Hepatocyte (in vitro differentiated cells): ENCODE results near the gene IP6K3. TPM values are rescaled to one million over a fixed set of nuclear protein-coding genes. Genes with fewer than 3 reads are reported as not detected.
A peak's percentile ranks its signal among the peaks of the same experiment; 100 is the strongest.

Experiments
- DNase-seq: peaks from one replicate; pipeline ENCODE4 v3.0.0-alpha.2; 2016; ENCODE audit warnings: low spot score
- H2AFZ ChIP-seq: fragments of 200-600 bp; sonication (generic); 2 replicates; pipeline ENCODE4 v1.6.0; 2016; ENCODE audit warnings: antibody characterized with exemption, mild to moderate bottlenecking
- H3K27ac ChIP-seq: fragments of 200-600 bp; sonication (generic); 2 replicates; pipeline ENCODE4 v1.5.1; 2016; ENCODE audit warnings: mild to moderate bottlenecking
- H3K27me3 ChIP-seq: fragments of 200-600 bp; sonication (generic); 2 replicates; pipeline ENCODE4 v1.6.1; 2016
- H3K36me3 ChIP-seq: fragments of 200-600 bp; sonication (generic); replicated peaks from 2 replicates; pipeline ENCODE4 v1.5.1; 2016; ENCODE audit warnings: low read depth; ENCODE audit not compliant: insufficient read depth
- H3K4me1 ChIP-seq: fragments of 200-600 bp; sonication (generic); 2 replicates; pipeline ENCODE4 v1.5.1; 2016; ENCODE audit warnings: mild to moderate bottlenecking, moderate library complexity; ENCODE audit not compliant: insufficient read depth
- H3K4me2 ChIP-seq: fragments of 200-600 bp; sonication (generic); 2 replicates; pipeline ENCODE4 v1.6.0; 2016
- H3K4me3 ChIP-seq: fragments of 200-600 bp; sonication (generic); 2 replicates; pipeline ENCODE4 v1.5.1; 2016; ENCODE audit warnings: mild to moderate bottlenecking
- H3K79me2 ChIP-seq: fragments of 200-600 bp; sonication (generic); 2 replicates; pipeline ENCODE4 v1.6.0; 2017; ENCODE audit warnings: mild to moderate bottlenecking
- H3K9me2 ChIP-seq: fragments of 200-600 bp; sonication (generic); replicated peaks from 2 replicates; pipeline ENCODE4 v1.6.0; 2017; ENCODE audit warnings: mild to moderate bottlenecking; ENCODE audit not compliant: insufficient read depth
- H3K9me3 ChIP-seq: fragments of 200-600 bp; sonication (generic); 2 replicates; pipeline ENCODE4 v1.5.1; 2016; ENCODE audit warnings: low read depth, mild to moderate bottlenecking
- H4K20me1 ChIP-seq: fragments of 200-600 bp; sonication (generic); 2 replicates; pipeline ENCODE4 v1.6.0; 2016; ENCODE audit warnings: mild to moderate bottlenecking; ENCODE audit not compliant: insufficient read depth, poor library complexity, severe bottlenecking
- CTCF ChIP-seq: fragments of 200-600 bp; sonication (generic); IDR thresholded peaks from 2 replicates; pipeline ENCODE4 v1.5.1; 2016; ENCODE audit warnings: antibody characterized with exemption, mild to moderate bottlenecking; ENCODE audit not compliant: poor library complexity
- EZH2 ChIP-seq: fragments of 200-600 bp; sonication (generic); IDR thresholded peaks from 2 replicates; pipeline ENCODE4 v1.6.1; 2016; ENCODE audit warnings: antibody characterized with exemption, mild to moderate bottlenecking, borderline replicate concordance
- EZH2phosphoT487 ChIP-seq: fragments of 200-600 bp; sonication (generic); IDR thresholded peaks from one replicate; pipeline ENCODE4 v1.6.1; 2018; ENCODE audit warnings: antibody characterized with exemption, mild to moderate bottlenecking, low read depth, moderate library complexity; ENCODE audit not compliant: unreplicated experiment, severe bottlenecking
- WGBS: methylation state at CpG from one replicate; pipeline ENCODE4 v1.1.6; 2016; ENCODE audit warnings: low lambda C conversion rate; ENCODE audit errors: missing lambda C conversion rate; 5-methylcytosine and 5-hydroxymethylcytosine counted together
- polyA plus RNA-seq: library from polyadenylated mRNA; unstranded; fragments of >200 nt; fragmentation: Nextera tagmentation; extraction: Ambion mirVana; gene quantifications from 2 replicates; pipeline ENCODE4 v1.2.1, GENCODE V29; 2016
- total RNA-seq: library from RNA; depleted of rRNA; stranded (reverse); fragments of >200 nt; gene quantifications from 2 replicates; pipeline ENCODE4 v1.2.3, GENCODE V29; 2014

The IP6K3 gene
- total and polyA plus RNA-seq, 2 experiments from 2014 or later: 9.5 to 25.3 TPM

- Histone ChIP-seq H3K9me3 (no peaks in the 10 kb centered on the region), H3K36me3 (no peaks in the 10 kb centered on the region), H3K4me3 (no peak overlapping the region), H3K4me2 (no peak overlapping the region), H3K27me3 (no peaks in the 10 kb centered on the region), H3K79me2 (no peaks in the 10 kb centered on the region), H3K27ac (peak overlapping the region; percentile 28), H4K20me1 (no peaks in the 10 kb centered on the region), H3K4me1 (peaks cover 11% of the 10 kb centered on the region), H2AFZ (no peak overlapping the region), H3K9me2 (no peaks in the 10 kb centered on the region)
- 89% methylated on average over 28 of the region's 28 CpGs for WGBS
- no peak for DNase-seq
- no peak for TF ChIP-seq CTCF
Measured at GRCh38 chr6:33693186-33694105, 53.3 kb downstream of the IP6K3 start.

- H3K36me3 ChIP-seq: no peaks in the 10 kb centered on the region
- no peak overlapping the region for H3K27ac ChIP-seq
- H3K9me3 ChIP-seq: no peaks in the 10 kb centered on the region
- no peaks in the 10 kb centered on the region for H3K79me2 ChIP-seq
- no peak overlapping the region for H2AFZ ChIP-seq
- DNase-seq: no peak
- no peaks in the 10 kb centered on the region for H4K20me1 ChIP-seq
- peaks cover 11% of the 10 kb centered on the region for H3K4me1 ChIP-seq
- WGBS: 88% methylated on average over 10 of the region's 10 CpGs
- H3K27me3 ChIP-seq: no peaks in the 10 kb centered on the region
- H3K4me2 ChIP-seq: no peak overlapping the region
- no peak overlapping the region for H3K4me3 ChIP-seq
- no peaks in the 10 kb centered on the region for H3K9me2 ChIP-seq
- TF ChIP-seq CTCF (no peak), EZH2phosphoT487 (no peak), EZH2 (no peak)
Measured at GRCh38 chr6:33692760-33693158, 53.9 kb downstream of the IP6K3 start.

- no peak overlapping the region for H3K4me3 ChIP-seq
- no peak overlapping the region for H2AFZ ChIP-seq
- H3K79me2 ChIP-seq: no peaks in the 10 kb centered on the region
- no peaks in the 10 kb centered on the region for H3K9me2 ChIP-seq
- 75% methylated on average over 12 of the region's 12 CpGs for WGBS
- no peaks in the 10 kb centered on the region for H4K20me1 ChIP-seq
- no peak for DNase-seq
- H3K4me1 ChIP-seq: peaks cover 11% of the 10 kb centered on the region
- H3K4me2 ChIP-seq: no peak overlapping the region
- H3K9me3 ChIP-seq: no peaks in the 10 kb centered on the region
- no peak overlapping the region for H3K27ac ChIP-seq
- no peak for TF ChIP-seq EZH2phosphoT487
- no peak for TF ChIP-seq CTCF
- no peak for TF ChIP-seq EZH2
- no peaks in the 10 kb centered on the region for H3K36me3 ChIP-seq
- H3K27me3 ChIP-seq: no peaks in the 10 kb centered on the region
Measured at GRCh38 chr6:33692078-33692759, 54.5 kb downstream of the IP6K3 start.
